Activated T-cell treated with anti-CD3 and anti-CD28 coated beads for 48 hours (primary cell): Measurements from ENCODE around the gene MZF1.

Experiments
- DNase-seq: peaks from one replicate; pipeline ENCODE4 v3.0.0-alpha.2; 2020; ENCODE audit warnings: low read depth

Gene MZF1

DNA sequence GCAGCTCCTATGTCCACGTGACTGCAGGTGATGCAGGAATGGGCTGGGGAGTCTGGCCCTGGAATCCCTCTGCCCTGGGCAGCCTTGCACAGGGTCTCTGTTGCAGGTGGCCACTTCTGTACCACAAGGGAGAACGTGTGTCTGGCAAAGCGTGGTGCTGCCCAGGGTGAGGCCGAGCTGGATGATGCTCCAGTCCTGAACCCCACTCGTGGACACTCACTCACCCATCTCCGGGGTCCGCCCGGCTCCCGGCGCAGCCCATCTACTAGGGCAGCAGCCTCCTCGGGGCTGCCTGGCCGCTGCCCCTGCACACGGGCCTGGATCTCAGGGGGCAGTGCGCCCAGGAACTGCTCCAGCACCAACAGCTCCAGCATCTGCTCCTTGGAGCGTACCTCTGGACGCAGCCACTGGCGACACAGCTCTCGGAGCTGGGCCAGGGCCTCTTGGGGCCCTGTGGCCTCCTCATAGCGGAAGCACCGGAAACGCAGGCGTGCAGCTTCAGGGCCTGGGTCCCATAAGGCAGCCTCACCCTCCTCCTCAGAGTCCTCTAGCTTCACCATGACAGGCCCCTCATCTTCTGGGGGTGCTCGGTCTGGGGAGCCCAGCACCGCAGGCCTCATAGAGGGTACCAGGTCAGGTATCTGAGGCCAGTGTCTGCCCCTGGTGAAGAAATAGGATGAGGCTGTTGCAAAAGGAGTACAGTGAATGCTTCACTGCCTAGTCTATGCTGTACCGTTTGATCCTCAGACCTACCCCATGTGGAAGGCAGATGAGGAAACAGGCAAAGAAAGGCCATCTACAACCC lies 2.2 kb downstream of the MZF1 start:
- DNase-seq: no peak

GRCh38 chr19:58569943-58570670 lies 3.0 kb downstream of the MZF1 start:
- no peak for DNase-seq

DNA sequence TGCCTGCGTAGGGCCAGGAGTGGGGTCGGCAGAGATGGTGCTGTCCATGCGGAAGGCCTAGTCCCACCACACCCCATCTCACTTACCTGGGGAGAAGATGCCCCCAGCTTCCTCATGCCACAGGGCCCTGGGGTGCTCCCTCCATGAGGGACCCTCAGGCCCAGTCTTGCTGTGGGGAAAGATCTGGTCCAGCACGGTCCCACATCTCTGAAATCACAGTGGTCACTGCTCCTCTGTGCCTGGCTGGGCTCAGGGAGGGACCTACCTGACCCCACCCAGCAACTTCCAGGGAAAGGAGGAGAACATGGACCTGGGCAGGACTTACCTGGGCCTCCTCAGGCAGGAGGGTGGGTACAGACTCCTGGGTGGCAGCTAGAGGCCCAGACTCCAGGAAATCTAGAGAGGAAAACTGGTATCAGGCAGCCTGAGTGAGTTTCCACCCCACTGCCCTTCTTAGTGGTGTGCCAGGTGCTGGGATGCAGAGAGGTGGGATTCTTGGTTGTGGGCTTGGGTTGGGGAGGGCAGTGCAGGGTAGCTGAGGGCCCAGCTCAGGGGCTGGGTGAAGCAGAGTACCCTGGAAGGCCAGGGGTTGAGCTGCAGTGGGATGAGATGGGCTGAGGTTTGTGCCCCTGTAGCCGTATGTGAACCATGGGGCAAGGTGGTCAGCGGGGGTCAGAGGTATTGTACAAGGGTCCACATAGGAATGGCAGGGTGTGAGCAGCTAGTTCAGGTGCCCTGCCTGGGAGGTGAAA lies 3.8 kb downstream of the MZF1 start:
- DNase-seq: no peak

GRCh38 chr19:58568453-58569130 lies 4.5 kb downstream of the MZF1 start:
- DNase-seq: no peak

DNA sequence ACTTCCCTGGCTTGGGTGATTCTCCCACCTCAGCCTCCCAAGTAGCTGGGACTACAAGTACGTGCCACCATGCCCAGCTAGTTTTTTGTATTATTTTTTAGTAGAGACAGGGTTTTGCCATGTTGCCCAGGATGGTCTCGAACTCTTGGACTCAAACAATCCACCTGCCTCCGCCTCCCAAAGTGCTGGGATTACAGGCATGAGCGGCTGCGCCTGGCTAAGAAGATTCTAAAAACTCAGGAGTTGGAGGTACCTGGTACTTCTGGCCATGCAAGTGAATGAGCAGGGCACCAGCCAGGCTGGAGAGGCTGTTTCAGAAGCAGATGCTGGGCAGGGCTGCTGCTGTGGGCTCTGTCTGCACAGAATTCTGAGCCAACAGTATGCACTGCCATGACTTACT lies 6.1 kb downstream of the MZF1 start:
- DNase-seq: no peak

DNA sequence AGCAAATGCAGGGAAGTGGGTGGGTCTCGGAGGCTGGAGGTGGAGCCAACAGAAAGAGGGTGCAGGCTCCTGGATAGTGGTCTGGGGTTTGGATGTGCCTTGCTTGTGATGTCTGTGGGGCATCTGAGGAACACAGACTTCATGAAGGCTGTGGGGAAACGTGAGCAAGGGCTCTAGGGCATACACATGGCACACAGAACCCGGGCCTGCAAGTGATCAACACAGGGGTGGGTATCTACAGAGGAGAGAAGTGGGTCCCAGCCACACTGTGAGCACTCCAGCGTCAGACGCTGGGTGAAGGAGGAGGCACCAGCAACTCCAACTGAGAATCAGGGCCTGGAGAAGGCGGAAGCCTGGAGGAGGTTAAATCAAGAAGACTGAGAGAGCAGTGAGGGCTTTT lies 9.3 kb downstream of the MZF1 start:
- no peak for DNase-seq

DNA sequence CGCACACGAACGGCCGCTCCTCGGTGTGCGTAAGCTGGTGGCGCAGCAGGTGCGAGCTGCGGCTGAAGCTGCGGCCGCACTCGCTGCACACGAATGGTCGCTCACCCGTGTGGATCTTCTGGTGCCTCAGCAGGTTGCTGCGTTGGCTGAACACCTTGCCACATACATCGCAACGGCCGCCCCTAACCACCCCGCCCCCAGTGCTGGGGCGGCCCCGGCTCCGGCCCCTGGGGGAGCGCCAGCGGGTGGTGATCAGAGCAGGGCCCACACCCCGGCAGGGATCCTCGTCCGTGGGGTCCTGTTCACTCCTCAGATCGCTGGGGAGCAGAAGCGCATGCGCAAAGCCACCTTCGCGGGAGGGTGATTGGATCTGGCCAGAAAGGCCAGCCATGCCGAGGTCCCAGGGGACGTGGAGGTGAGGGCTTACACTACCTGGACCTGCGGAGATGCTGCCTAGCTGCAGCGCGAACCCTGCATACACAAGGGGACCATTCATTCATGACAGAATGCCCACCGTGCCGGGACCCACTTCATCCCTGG lies 10.0 kb downstream of the MZF1 start:
- DNase-seq: no peak

GRCh38 chr19:58562122-58563033 lies 10.8 kb downstream of the MZF1 start:
- peak; percentile 38 for DNase-seq

GRCh38 chr19:58561373-58562121 lies 11.6 kb downstream of the MZF1 start:
- no peak for DNase-seq

- DNase-seq: no peak
These were observed 12.2 kb downstream of the MZF1 start for GRCh38 chr19:58560921-58561320.

DNA sequence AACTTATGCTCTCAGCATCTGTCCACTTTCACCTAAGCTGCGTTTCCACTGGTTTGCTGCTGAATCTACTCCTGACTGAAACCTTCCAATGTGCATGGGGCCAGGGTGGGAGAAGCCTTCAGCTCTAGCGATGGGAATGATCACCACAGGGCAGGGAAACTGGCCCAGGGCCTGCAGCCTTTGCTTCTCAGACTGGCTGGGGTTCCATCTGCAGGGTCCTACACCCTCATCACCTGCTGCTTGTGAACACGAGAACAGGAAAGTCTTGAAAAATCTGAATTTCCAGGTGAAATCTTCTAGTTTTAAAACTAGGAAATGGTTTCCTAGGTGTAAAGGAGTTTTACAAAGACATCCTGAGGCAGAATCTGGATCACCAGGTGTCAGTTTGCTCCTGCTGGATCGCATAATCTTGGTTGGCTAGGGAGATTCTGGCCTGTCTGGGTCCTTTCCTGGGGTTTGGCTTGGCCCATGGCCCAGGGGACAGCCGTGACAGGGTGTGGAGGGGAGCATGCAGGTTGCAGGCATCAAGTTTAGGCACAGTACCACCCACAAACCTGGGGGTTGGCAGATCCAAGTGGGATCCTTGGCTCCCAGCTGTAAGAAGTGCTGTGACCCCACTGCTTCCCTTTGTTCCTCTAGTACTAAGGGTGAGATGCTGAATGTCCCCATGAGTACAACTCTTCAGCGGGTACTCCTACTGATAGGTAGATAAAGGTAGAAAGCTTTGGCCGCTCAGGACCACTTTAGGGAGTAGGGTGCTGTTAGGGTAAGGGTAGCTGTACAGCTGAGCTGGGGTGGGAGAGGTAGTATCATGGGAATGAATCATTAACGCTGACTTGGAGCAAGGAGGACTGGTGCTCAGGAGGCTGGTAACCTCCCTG lies 12.9 kb downstream of the MZF1 start:
- DNase-seq: no peak

DNA sequence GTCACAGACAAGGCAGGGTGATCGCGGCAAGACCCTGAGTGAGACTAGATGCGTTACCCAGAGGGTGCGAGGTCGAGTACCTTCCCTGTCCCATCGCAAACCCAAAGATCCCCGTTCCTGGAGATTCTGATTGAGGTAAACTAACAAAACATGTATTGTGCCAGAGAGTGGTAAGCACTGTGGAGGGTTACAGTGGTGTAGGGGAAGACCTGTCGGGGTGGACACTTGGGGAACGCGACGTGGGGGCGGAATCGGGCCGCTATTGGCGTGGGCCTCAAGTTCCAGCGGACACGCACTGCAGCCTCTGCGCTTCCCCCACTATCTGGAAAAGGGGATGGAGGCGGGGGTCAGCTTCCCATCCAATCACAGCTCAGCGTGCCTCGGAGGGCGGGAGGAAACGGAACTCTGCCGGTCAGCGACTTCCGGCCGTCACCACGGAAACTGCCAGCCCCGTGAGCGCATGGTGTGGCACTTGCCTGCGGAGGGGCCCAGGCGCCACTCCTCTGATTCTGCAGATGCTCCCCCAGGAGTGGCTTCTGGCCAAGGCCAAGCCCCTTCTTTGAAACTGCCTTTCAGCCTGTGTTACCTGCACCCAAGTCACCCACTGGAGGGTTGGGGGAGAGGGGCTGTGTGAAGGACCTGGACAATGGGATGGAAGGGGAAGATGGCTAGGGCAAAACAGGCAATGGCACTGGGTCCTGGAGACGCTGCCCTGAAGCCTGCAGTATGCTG lies 13.7 kb downstream of the MZF1 start:
- DNase-seq: peak; percentile 82

- peak; percentile 100 for DNase-seq
These were observed 14.4 kb downstream of the MZF1 start for GRCh38 chr19:58558623-58559274.

DNA sequence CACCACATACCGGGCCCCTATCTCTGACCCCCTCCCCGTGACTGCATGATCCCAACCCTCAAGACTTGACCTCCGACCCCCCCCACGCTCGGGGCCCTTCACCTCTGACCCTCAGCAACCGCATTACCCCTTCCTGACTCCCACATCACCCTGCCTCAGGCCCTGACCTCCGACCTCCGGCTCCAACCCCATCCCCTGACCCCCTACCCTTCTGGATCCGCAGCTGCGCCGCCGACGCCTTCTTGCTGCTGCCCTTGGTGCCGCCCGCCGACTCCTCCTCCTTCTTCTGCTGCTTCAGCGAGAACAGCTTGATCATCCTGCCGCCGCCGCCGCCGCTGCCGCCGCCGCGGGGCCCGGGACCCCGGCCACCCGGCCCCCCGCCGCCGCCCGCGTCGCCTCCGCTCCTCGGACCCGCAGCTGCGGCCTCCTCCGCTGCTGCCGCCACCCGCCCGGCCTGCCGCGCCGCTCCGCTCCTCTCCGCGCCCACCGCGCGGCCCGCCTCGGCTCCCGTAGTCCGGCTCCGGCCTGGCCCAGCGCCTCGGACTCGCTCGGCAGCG lies 15.0 kb downstream of the MZF1 start, which contains the start of gene UBE2M:
Gene UBE2M, minus strand, starts transcription at position 546 of the 557 bp plus-strand sequence. Its CDS starts 230 bp downstream, at position 316.
- no peak for DNase-seq

DNA sequence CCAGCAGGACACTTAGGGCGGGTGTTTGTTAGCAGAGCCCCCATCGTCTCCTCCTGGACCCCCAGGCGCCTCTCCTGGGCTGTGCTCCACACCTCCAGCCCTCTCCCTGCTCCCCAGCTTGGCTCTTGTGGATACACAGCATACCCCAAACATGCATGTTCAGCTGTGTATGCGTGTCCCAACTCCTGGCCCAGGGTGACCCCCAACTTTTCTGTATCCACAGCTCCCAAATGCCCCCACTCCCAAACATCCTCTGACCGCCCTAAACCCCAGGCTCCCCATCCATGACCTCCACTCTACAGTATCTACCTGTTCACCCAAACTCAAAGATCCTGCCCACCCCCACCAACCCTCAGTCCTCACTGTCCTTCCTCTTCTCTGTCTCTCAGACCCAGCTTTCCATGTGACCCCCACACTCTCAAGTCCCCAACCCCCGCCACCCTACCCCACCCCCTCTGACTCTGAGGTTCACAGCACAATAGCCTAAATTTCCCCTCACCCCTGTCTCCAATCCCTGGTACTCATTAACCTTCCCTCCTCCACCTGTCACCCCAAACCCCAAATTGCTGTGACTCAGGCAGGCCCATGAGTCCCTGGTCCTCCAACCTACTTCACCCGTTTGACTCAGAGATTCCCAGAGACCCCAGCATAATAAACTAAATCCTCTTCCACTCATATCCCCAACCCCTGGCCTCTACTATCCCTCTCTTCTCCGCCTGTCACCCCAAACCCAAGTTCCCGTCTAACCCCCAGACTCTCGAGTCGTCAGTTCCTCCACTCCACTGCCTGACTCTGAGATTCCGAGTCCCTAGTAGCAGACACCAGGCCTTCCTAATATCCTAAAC lies 15.7 kb downstream of the MZF1 start:
- no peak for DNase-seq

GRCh38 chr19:58556622-58557220 lies 16.4 kb downstream of the MZF1 start:
- no peak for DNase-seq
